Kasumi-1 (cell line): ENCODE data around the gene CRIP1.

Experiments used
- DNase-seq, 2 experiments: peaks; one replicate each; lab custom pipeline; 2025; lab: John Stamatoyannopoulos, UW

Gene CRIP1

GRCh38 chr14:105450864-105451720 lies 35.6 kb upstream of the CRIP1 start:
- DNase-seq, result no peak

GRCh38 chr14:105452963-105453362 lies 33.7 kb upstream of the CRIP1 start:
- no peak for DNase-seq

- no peak for DNase-seq
Measured at GRCh38 chr14:105453847-105454246, 32.8 kb upstream of the CRIP1 start.

DNA sequence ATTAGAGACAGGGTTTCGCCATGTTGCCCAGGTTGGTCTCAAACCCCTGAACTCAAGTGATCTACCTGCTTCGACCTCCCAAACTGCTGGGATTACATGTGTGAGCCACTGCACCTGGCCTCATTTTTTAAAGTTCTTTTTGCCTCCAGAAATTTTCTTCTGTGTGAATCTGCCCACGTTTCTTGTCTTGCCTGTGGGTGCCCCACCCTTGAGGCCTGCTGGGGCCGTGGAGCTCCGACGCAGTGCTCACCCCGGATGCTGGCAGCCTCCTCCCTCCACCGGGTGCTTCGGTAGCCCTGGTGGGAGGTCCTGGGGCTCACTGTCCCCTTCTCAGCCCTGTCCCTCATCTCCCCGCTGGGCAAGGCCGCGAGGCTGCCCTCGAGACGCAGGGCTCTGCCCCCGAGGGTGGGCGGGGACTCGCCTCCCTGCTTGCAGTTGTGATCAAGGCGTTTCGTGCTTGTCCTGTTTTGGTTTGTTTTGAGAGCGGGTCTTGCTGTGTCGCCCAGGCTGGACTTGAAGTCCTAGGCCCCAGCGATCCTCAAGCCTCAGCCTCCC lies 31.5 kb upstream of the CRIP1 start:
- no peak for DNase-seq

- no peak for DNase-seq
Measured at GRCh38 chr14:105455766-105456660, 30.7 kb upstream of the CRIP1 start.

GRCh38 chr14:105456736-105457617 lies 29.7 kb upstream of the CRIP1 start:
- no peak for DNase-seq

DNA sequence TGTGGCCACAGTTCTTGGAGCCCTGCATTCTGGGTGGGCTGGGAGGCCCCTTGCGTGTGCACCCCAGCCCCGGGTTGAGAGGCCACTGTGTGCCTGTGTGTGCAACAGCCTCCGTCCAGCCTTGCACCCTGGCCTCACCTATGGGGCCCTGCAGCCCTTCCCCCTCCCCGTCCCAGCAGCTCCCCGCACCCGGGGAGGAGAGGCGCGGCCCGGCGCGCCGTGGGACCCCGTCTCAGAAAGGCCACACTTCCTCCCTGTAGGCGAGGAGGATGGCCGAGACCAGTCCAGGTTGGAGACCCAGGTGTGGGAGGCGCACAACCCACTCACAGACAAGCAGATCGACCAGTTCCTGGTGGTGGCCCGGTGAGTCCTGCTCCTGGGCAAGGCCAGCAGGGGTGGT lies 28.7 kb upstream of the CRIP1 start:
- no peak for DNase-seq

DNA sequence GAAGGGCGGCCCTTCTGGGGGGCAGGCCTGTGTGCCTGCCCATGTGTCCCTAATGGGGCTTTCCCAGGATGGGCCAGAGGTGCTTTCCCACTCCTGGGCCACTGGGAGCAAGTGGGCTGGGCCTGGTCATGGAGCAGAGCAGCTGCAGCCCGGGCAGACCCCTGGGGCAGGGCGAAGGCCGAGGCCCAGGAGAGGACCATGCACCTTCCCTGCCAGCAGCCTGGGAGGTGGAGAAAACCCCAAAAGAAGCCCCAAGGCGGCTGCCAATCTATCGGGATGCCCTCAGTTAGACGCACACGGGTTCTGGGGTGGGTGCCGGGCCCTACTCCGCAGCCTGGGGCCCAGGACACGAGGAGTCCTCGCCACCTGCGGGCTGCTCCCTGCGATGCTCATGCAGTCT lies 28.1 kb upstream of the CRIP1 start:
- DNase-seq, result no peak

DNA sequence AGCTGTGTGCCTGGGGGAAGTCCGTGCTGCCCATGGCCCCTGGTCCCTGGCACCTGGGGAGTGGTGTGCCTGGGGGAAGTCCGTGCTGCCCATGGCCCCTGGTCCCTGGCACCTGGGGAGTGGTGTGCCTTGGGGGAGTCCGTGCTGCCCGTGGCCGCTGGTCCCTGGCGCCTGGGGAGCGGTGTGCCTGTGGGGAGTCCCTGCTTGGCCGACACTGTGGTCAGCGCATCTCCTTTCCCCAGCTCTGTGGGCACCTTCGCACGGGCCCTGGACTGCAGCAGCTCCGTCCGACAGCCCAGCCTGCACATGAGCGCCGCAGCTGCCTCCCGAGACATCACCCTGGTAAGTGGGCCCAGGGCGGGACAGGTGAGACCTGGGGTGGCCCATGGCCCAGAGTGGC lies 26.6 kb upstream of the CRIP1 start:
- DNase-seq, result no peak

- no peak for DNase-seq
Measured at GRCh38 chr14:105460616-105461015, 26.1 kb upstream of the CRIP1 start.

DNA sequence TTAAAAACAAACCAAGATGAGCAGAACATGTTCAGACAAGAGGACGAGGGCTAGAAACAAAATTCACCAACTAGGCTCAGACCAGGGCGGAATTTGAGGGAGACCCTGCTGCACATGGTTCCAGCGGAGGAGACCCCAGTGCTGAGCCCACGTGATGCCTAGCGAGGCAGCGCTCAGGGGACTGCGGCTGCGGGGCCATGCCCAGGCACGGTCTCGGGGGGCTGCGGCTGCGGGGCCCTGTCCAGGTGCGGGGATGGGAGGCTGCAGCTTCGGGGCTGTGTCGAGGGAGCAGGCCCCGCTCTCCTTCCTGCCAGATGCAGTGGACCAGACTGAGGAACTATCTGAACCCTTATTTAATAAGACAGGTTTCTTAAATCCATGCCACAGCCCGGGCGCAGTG lies 24.8 kb upstream of the CRIP1 start:
- DNase-seq, result no peak

- DNase-seq, result no peak
Measured at GRCh38 chr14:105464501-105464900, 22.2 kb upstream of the CRIP1 start.

- no peak for DNase-seq
Measured at GRCh38 chr14:105465209-105466031, 21.3 kb upstream of the CRIP1 start.

DNA sequence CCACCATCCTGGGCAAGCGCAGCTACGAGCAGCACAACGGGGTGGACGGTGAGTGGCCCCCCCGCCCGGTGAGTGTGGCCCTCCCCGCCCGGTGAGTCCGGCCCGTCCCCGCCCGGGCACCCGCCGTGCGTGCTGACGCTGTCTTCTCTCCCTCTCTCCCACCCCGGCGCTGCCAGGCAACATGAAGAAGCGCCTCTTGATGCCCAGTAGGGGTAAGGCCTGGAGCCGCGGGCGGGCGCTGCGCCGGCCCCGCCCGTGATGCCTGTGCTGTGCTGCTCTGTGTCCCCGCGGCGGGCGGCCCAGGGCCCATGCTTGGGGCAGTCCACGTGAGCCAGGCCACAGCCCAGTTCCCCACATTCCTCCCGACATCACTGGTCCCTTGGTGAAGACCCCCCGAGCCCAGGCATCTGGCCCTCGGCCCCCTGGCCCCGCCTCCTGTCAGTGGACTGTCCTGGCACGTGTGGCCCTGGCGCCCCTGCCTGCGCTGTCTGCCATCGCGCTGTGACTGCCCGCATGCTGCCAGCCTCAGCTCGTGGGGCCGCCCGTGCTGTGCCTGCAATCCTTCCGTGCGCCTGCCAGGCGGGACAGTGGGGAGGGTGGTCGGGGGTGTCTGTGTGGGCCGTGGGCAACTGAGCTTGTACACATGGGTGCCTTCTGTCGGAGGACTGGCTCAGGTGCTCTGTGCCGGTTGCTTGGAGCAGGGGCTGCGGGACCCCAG lies 20.0 kb upstream of the CRIP1 start:
- DNase-seq, result no peak

- DNase-seq, result no peak
Measured at GRCh38 chr14:105467249-105467941, 19.3 kb upstream of the CRIP1 start.

GRCh38 chr14:105467942-105468471 lies 18.7 kb upstream of the CRIP1 start:
- no peak for DNase-seq

GRCh38 chr14:105468621-105469241 lies 18.0 kb upstream of the CRIP1 start:
- DNase-seq, result no peak

- no peak for DNase-seq
Measured at GRCh38 chr14:105469456-105470349, 17.0 kb upstream of the CRIP1 start.
